Gastrocnemius medialis (tissue), 4 donors: Measurements from ENCODE around the gene GRAMD2A.

Source experiments
- POLR2A ChIP-seq, 2 donors: fragments of 450-650 bp; IDR thresholded peaks; one replicate each; pipeline ENCODE4 v1.6.1; 2017; ENCODE audit warnings: antibody characterized with exemption in 2 of 2, mild to moderate bottlenecking in 2 of 2, moderate library complexity in 2 of 2
- TF ChIP-seq, protein P1 (sequence below), 5 experiments: fragments of 450-650 bp in 3 of 5; fragments of 200-600 bp in 2 of 5; sonication (generic) in 2 of 5; IDR thresholded peaks in 4 of 5; conservative IDR thresholded peaks in 1 of 5; 1 replicate in 4 of 5; 2 replicates in 1 of 5; pipeline ENCODE4 v1.5.1; 2016 to 2019; ENCODE audit warnings: antibody characterized with exemption in 5 of 5, mild to moderate bottlenecking in 3 of 5, moderate library complexity in 3 of 5

- TF ChIP-seq POLR2A (IDR thresholded peaks at IDR 0.05): no peak
- TF ChIP-seq, protein P1, sequence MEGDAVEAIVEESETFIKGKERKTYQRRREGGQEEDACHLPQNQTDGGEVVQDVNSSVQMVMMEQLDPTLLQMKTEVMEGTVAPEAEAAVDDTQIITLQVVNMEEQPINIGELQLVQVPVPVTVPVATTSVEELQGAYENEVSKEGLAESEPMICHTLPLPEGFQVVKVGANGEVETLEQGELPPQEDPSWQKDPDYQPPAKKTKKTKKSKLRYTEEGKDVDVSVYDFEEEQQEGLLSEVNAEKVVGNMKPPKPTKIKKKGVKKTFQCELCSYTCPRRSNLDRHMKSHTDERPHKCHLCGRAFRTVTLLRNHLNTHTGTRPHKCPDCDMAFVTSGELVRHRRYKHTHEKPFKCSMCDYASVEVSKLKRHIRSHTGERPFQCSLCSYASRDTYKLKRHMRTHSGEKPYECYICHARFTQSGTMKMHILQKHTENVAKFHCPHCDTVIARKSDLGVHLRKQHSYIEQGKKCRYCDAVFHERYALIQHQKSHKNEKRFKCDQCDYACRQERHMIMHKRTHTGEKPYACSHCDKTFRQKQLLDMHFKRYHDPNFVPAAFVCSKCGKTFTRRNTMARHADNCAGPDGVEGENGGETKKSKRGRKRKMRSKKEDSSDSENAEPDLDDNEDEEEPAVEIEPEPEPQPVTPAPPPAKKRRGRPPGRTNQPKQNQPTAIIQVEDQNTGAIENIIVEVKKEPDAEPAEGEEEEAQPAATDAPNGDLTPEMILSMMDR (IDR thresholded peaks at IDR 0.05 in 4 of 5, conservative IDR thresholded peaks at IDR 0.05 in 1 of 5): no peak
Observed at GRCh38 chr15:72193836-72194396, 3.7 kb downstream of the GRAMD2A start.
